ENCODE results near the gene GPR27.

The GPR27 gene

GRCh38 chr3:71734881-71735280, 18.8 kb upstream of the GPR27 start:
- DNase-seq, result no peak

DNA sequence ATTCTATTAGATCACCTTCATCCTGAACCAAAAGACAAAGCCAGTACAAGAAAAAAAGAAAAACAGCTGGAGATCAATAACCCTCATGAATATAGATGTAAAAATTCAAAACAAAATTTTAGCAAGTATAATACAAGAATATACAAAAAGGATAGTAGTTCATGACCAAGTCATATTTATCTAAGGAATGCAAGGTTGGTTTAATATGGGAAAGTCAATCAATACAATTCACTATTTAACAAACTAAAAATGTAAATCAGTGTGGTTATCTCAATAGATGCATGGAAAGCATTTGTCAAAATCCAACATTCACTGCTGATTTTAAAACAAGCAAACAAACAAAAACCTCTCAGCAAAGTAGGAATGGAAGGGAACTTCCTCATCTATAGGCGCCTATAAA, 11.0 kb upstream of the GPR27 start:
- no peak for DNase-seq

DNA sequence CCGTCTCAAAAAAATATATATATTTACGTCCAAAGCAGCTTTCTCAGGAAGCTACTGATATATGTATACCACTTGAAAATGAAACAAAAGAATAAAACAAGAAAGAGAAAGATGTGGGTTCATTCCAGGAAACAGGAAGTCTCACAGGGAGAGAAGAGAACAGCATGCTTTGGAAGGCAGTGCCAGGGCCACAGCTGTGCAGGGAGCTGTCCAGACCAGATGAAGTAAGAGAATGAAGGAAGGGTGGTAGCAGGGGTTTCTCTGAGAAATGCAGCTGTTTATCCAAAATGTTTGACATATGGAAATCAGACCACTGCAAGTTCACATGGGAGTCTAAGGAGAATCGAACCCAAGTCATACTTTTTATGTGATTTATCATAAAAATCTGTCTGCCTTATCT, 8.9 kb upstream of the GPR27 start:
- no peak for DNase-seq

- no peak for DNase-seq
Observed at GRCh38 chr3:71751602-71752001, 2.1 kb upstream of the GPR27 start.

- no peak for DNase-seq
Observed at GRCh38 chr3:71752831-71753700, 589 bp upstream of the GPR27 start.

- no peak for DNase-seq
Observed at GRCh38 chr3:71754610-71755253, 1.1 kb downstream of the GPR27 start.

GRCh38 chr3:71758091-71758490, 4.4 kb downstream of the GPR27 start:
- no peak for DNase-seq

GRCh38 chr3:71759401-71759800, 5.7 kb downstream of the GPR27 start:
- no peak for DNase-seq

DNA sequence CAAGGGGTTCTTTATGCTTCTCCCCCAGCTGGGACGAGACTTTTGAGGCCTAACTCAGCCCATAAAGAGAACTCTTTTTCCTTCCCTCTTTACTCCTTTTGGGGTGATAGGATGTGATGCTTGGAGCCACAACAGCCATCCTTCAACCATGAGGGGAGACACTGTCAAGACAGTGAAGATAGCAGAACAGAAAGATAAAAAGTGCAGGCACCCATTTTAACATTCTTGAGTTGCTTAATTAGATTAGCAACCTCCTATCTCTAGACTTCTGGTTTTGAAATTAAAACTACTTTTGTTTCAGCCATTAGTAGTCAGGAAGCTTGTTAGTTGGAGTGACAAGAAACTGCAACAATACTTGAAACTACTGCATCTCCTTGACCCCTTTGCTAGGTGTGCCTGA, 6.5 kb downstream of the GPR27 start:
- DNase-seq, result no peak

- DNase-seq, result no peak
Observed at GRCh38 chr3:71763426-71763825, 9.8 kb downstream of the GPR27 start.

DNA sequence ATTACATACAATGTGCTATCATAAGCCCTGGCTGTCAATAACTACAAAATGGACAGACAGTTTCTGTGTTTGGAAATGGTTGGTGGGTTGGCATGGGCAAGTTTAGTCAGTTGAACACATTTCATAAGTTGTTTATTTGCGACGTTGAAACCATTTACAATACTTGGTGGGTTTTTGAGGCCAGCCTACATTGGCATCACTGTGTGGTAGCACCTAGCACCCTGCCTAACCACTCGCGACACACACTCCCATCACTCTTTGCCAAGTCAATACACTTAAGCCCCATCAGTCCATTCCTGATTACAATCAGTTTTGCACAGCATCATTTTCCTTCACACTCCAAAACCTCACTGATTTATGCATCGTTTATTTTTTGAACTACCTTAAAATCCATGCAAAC, 17.5 kb downstream of the GPR27 start:
- no peak for DNase-seq

- DNase-seq, result no peak
Observed at GRCh38 chr3:71771884-71772283, 18.2 kb downstream of the GPR27 start.

DNA sequence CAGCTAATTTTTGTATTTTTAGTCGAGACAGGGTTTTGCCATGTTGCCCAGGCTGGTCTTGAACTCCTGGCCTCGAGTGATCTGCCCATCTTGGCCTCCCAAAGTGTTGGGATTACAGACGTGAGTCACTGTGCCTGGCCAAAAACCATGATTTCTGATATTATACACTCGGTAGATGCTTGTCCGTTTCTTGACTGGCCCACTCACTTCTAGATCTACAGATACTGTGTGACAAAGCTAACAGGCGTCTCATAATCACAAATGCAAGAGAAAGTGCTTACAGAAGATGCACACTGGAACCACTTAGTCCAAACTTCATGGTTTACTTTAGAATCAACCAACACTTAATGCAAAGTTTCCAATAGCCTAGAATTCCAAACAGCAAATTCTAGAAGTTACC, 22.9 kb downstream of the GPR27 start:
- no peak for DNase-seq

DNA sequence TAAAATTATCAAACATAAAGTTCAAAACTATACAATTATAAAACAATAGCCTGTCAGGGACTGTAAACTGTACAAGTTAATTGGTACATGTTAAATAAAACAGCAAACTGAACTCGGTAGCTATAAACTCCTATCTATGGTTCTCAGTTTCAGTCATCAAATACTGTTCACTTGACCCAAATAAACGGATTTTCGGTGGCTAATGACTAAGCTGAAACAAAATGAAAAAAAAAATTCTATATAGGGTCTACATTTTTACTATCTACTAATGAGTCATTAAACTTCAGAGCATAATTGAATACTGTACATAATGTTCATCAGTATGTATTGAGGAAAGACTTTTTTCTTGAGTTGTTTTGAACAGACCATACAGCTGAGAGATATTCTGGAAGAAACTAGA, 24.7 kb downstream of the GPR27 start:
- DNase-seq, result no peak

DNA sequence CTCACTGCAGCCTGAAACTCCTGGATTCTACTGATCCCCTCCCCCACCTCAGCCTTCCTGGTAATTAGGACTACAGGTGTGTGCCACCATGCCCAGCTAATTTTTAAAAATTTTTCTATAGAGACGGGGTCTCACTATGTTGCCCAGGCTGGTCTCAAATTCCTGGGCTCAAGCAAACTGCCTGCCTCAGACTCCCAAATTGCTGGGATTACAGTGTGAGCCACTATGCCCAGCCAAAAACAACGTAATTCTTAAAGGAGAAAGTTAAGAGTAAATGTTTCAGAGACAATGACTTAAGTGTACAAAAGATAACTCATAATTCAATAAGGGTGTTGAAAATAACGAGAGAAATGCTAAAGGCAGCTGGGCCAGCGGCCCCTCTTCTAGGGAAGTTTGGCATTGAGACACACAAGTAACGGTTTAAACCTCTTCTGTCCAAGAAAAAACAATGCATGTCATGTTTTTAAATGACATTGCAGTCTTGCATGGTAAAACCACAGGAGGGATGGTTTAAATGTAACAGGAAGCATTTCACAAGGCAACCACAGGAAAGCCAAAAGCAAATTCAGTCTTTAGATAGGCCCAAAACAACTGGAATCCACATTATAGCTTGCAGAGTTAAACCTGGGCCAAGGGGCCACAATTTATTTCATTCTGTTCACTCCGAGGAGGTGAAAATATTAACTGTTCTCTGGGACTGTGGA, 26.2 kb downstream of the GPR27 start:
- DNase-seq, result no peak

DNA sequence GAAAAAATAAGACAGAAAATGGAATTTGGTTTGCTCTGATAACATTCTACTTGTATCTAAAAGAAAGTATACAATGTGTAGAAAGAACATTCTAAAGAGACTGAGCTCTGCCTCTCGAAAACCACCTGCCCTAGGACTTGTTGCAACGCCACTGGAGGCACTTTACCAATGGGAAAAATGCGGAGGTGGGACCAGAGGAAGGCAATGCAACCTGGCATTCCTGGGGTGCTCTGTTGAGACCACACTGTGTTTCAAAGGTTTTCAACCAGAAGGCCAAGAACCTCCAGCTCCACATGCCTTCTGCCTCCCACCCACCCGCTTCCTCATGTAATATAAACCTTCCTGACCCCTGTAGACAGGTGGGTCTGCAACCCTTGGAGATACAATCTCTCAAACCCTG, 26.8 kb downstream of the GPR27 start:
- no peak for DNase-seq

DNA sequence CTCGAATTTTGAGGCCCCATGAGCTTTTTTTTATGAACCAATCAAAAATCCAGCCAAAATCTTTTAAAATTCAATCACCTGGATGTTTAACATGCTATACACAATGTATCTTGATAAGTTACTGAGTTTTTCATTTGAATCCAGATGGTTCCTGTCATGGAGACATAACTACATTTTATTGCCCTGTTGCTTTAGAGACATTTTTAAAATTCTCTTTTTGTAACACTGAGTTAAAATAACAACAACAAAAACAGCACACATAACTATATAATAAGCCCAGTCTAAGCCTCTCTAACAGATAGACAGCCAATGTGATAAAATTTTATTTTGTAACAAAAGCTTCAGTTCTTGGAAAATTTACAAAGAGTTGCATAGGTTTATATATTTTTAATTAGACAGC, 29.5 kb downstream of the GPR27 start:
- no peak for DNase-seq

GRCh38 chr3:71784201-71784913, 30.7 kb downstream of the GPR27 start:
- DNase-seq, result no peak

GRCh38 chr3:71784914-71785531, 31.4 kb downstream of the GPR27 start, which contains the start of gene PROK2:
PROK2 (minus strand) TSS chr3:71785148; CDS start chr3:71785052, 96 bp downstream.
- DNase-seq, result no peak

DNA sequence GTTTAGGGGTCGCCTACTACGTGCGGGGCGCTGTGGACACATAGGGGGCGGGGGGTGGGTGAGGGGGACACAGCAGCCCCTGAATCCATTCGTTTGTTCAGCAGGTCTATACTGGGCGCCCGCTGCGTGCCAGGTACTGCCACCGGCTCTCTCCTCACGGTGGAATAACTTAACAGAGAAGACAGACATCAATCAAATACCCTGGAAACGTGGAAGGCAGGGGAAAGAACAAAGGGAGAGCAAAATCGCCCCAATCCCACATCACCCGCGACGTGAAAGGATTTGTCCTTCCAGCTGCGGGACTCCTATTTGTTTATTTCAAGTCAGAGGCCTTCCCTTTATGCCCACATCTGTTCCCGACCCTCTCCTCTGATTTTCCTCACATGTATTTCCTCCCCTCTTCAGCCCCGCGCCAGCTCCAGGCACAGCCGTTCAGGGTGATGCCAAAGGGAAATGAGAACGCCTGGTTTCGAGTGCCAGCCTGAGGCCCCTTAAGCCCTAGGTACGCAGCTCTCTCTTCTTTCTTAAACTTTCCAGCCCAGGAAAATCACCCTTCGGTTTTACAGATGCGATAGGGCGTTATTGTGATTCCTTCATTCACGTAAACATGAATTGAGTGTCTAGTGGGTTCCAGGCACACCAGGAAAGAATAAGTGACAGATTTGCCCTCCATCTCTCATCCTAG, 32.0 kb downstream of the GPR27 start:
- DNase-seq, result no peak

DNA sequence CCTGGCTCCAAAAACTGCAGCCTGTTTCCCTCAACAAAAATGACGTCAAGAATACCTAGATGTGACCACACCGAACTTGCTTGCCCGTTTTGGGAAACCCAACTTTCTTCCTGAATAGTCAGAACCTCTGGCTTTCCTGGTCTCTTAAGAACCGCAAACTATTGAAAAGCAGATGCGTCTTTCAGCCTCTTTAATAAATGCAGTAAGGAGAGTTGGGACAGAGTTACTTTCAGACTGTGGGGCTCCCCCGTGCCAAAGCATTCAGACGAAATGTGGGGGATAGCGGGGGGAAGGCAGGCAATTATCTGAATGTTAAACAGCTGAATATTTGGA, 32.5 kb downstream of the GPR27 start:
- no peak for DNase-seq

DNA sequence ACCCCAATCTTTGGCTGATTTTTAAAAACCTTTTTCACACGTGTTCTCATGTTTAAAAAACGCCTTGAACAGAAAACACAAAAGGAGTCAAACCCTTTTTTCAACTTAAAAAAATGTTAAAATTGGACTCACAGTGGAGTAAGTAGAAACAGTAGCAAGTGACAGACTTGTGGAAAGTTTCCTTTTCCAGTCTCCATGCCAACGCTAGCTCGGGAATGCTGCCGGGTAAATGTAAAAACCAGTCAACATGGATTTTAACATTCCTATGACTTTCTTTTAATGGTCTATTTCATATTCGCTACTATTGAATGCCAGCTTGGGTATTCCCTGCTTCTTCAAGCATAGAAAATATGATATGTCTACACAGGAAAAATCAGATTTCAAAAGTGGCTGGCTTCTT, 32.9 kb downstream of the GPR27 start:
- no peak for DNase-seq

Data from NCI-H446 (cell line).